A549 (cell line): Measurements from ENCODE around the gene ZNF331. TPM values are rescaled to one million over a fixed set of nuclear protein-coding genes. Genes with fewer than 3 reads are reported as not detected.
"Not testable (repeated sequence)": the region's sequence is repeated elsewhere in the genome, so short reads cannot be mapped to it uniquely, and the experiment has no call there.

Experiments
- ATAC-seq, 2 experiments: fragments of 200-7000 bp in 1 of 2; fragments of >200 bp in 1 of 2; cut with Nextera tagmentation in 1 of 2; cut with Tn5 transposase in 1 of 2; 3 replicates each; pipeline versions ENCODE4 v1.8.0 to v1.9.1; 2018 to 2020; ENCODE audit warnings: mild to moderate bottlenecking in 1 of 2, moderate library complexity in 1 of 2
- CTCF ChIA-PET: fragments of 300-600 bp; sonication (Branson Sonifier 250); formaldehyde crosslinking; extraction: SDS; loops from one replicate; lab custom pipeline; 2021; ENCODE audit warnings: antibody characterized with exemption, inconsistent platforms; lab: Yijun Ruan, JAX
- POLR2A ChIA-PET: fragments of 350-600 bp; formaldehyde crosslinking; extraction: SDS; loops from one replicate; lab custom pipeline; 2021; ENCODE audit warnings: antibody characterized with exemption, inconsistent platforms; lab: Yijun Ruan, JAX
- DNase-seq, 2 experiments: peaks; one replicate each; pipeline versions ENCODE4 v3.0.0 to v3.0.0-alpha.2; 2011 to 2016; ENCODE audit warnings: low read depth in 1 of 2, low spot score in 1 of 2
- FAIRE-seq: peaks from 2 replicates; lab custom pipeline; 2011; peaks lifted over from hg19 to GRCh38; lab: Jason Lieb, UNC
- H3K27ac ChIP-seq, 2 experiments: fragments of >200 bp; sonication (Bioruptor Twin); formaldehyde crosslinking; 3 replicates each; pipeline ENCODE4 v1.5.1; 2016 to 2017
- H3K4me1 ChIP-seq: fragments of >200 bp; sonication (Bioruptor Twin); formaldehyde crosslinking; 3 replicates; pipeline ENCODE4 v1.6.1; 2016
- H3K4me2 ChIP-seq: fragments of >200 bp; sonication (Bioruptor Twin); formaldehyde crosslinking; 3 replicates; pipeline ENCODE4 v1.6.1; 2016
- H3K4me3 ChIP-seq: fragments of >200 bp; sonication (Bioruptor Twin); formaldehyde crosslinking; 3 replicates; pipeline ENCODE4 v1.5.1; 2016
- H3K9me3 ChIP-seq: fragments of >200 bp; sonication (Bioruptor Twin); formaldehyde crosslinking; 3 replicates; pipeline ENCODE4 v1.6.1; 2016
- ATOH8 ChIP-seq: fragments of 250-450 bp; sonication (Bioruptor Pico); IDR thresholded peaks from 2 replicates; pipeline ENCODE4 v1.5.0; 2020; ENCODE audit warnings: low read depth, mild to moderate bottlenecking, moderate library complexity
- BHLHE40 ChIP-seq: IDR thresholded peaks from 2 replicates; pipeline ENCODE4 v1.6.1; 2012; ENCODE audit warnings: low read depth, low read length, inconsistent platforms
- E2F6 ChIP-seq: IDR thresholded peaks from 2 replicates; pipeline ENCODE4 v1.6.1; 2012; ENCODE audit warnings: low read depth, borderline replicate concordance
- EHF ChIP-seq: fragments of 250-450 bp; sonication (Bioruptor Pico); IDR thresholded peaks from 2 replicates; pipeline ENCODE4 v1.5.0; 2020; ENCODE audit warnings: mild to moderate bottlenecking
- FOSL2 ChIP-seq, 2 experiments: fragments of 450-650 bp in 1 of 2; fragments of >200 bp in 1 of 2; sonication (Bioruptor Twin) in 1 of 2; formaldehyde crosslinking; IDR thresholded peaks; 2 replicates each; pipeline versions ENCODE4 v1.5.0 to v1.6.1; 2016 to 2020; ENCODE audit warnings: mild to moderate bottlenecking in 1 of 2, moderate library complexity in 1 of 2
- FOXS1 ChIP-seq: fragments of 250-450 bp; sonication (Bioruptor Pico); IDR thresholded peaks from 2 replicates; pipeline ENCODE4 v1.5.0; 2020; ENCODE audit warnings: mild to moderate bottlenecking, moderate library complexity
- HES2 ChIP-seq: fragments of >200 bp; sonication (Bioruptor Twin); formaldehyde crosslinking; IDR thresholded peaks from 2 replicates; pipeline ENCODE4 v1.6.1; 2016
- HOXB13 ChIP-seq: fragments of 250-450 bp; sonication (Bioruptor Pico); IDR thresholded peaks from 2 replicates; pipeline ENCODE4 v1.5.0; 2020; ENCODE audit warnings: low read depth, mild to moderate bottlenecking, moderate library complexity
- HOXB5 ChIP-seq: fragments of 250-450 bp; sonication (Bioruptor Pico); IDR thresholded peaks from 2 replicates; pipeline ENCODE4 v1.5.0; 2020; ENCODE audit warnings: mild to moderate bottlenecking, moderate library complexity
- JUN ChIP-seq, 2 experiments: fragments of >200 bp; sonication (Bioruptor Twin); formaldehyde crosslinking; IDR thresholded peaks; 2 replicates in 1 of 2; 3 replicates in 1 of 2; pipeline ENCODE4 v1.6.1; 2016 to 2017
- MAX ChIP-seq: IDR thresholded peaks from 2 replicates; pipeline ENCODE4 v1.6.1; 2012
- MYC ChIP-seq: IDR thresholded peaks from 2 replicates; pipeline ENCODE4 v1.6.1; 2012; ENCODE audit warnings: mild to moderate bottlenecking, inconsistent platforms, low read length, improper control_type of control experiment, borderline replicate concordance
- NPAS2 ChIP-seq: fragments of 250-450 bp; sonication (Bioruptor Pico); IDR thresholded peaks from 2 replicates; pipeline ENCODE4 v1.8.0; 2022; ENCODE audit warnings: mild to moderate bottlenecking, moderate library complexity, borderline replicate concordance
- PBX3 ChIP-seq: IDR thresholded peaks from 2 replicates; pipeline ENCODE4 v1.6.1; 2012
- POLR2A ChIP-seq: IDR thresholded peaks from 2 replicates; pipeline ENCODE4 v1.6.1; 2012; ENCODE audit warnings: mild to moderate bottlenecking, low read length
- TP53 ChIP-seq: fragments of 250-450 bp; sonication (Bioruptor Pico); IDR thresholded peaks from 2 replicates; pipeline ENCODE4 v1.5.0; 2021; ENCODE audit warnings: mild to moderate bottlenecking, moderate library complexity
- USF2 ChIP-seq: fragments of 450-650 bp; IDR thresholded peaks from 2 replicates; pipeline ENCODE4 v1.6.1; 2014; ENCODE audit warnings: antibody characterized with exemption
- WGBS: methylation state at CpG from one replicate; pipeline ENCODE4 v1.1.6; 2017; ENCODE audit errors: missing lambda C conversion rate; 5-methylcytosine and 5-hydroxymethylcytosine counted together
- polyA minus RNA-seq: library from RNA; depleted of rRNA, polyadenylated mRNA; stranded (reverse); fragments of >200 nt; gene quantifications from 2 replicates; pipeline ENCODE4 v1.2.3, GENCODE V29; 2011; rRNA and poly(A)+ RNA removed
- polyA plus RNA-seq, 4 experiments: library from polyadenylated mRNA; depleted of rRNA in 3 of 4; stranded (reverse); fragments of >200 nt; fragmentation: RNase III in 1 of 4; extraction: RNeasy Plus Mini Kit Qiagen cat#74134 plus additional on column Dnase treatment in 1 of 4; gene quantifications; 2 replicates in 3 of 4; 3 replicates in 1 of 4; pipeline ENCODE4 v1.2.3, GENCODE V29; 2011 to 2017

The ZNF331 gene
- polyA plus RNA-seq (2011; rRNA removed): 18.1 and 19.2 TPM in 2 replicates
- 17.2 and 20.1 TPM in 2 replicates for polyA plus RNA-seq (2012; cell fraction: cytosol; rRNA removed)
- 75.8 and 108 TPM in 2 replicates for polyA plus RNA-seq (2012; cell fraction: nucleus; rRNA removed)
- 14.5 to 16.3 TPM (median 16.0 TPM) in 3 replicates for polyA plus RNA-seq (2017; fragmentation: RNase III; extraction: RNeasy Plus Mini Kit Qiagen cat#74134 plus additional on column Dnase treatment)
- polyA minus RNA-seq: 17.1 and 20.7 TPM in 2 replicates

GRCh38 chr19:53537521-53538377, at the start of gene ZNF331:
TSS of gene ZNF331 (plus strand) at chr19:53538145. CDS start at chr19:53569377, 31,232 bp downstream.
- DNase-seq: peak; percentile 60 to 86

GRCh38 chr19:53492153-53492552, 45.8 kb upstream of the ZNF331 start:
- POLR2A ChIA-PET: no interaction called here
- Histone ChIP-seq H3K4me1 (no peaks in the 10 kb centered on the region), H3K27ac (no peak overlapping the region), H3K4me2 (no peak overlapping the region), H3K4me3 (no peak overlapping the region), H3K9me3 (peaks cover 66% of the 10 kb centered on the region)
- ATAC-seq (no peak), DNase-seq (no peak), FAIRE-seq (no peak)
- 16% methylated on average over 5 of the region's 5 CpGs for WGBS
- CTCF ChIA-PET: no interaction called here
- TF ChIP-seq MAX (no peak), JUN (IDR thresholded peaks at IDR 0.05) (no peak), BHLHE40 (no peak), POLR2A (no peak), EHF (no peak), PBX3 (no peak)

More at GRCh38 chr19:53537521-53538377, at the start of gene ZNF331:
- Histone ChIP-seq H3K9me3 (peaks cover 24% of the 10 kb centered on the region), H3K27ac (peak within 1 kb of the TSS; percentile 68 to 87), H3K4me2 (peak within 1 kb of the TSS; percentile 69), H3K4me3 (peak within 1 kb of the TSS; percentile 56), H3K4me1 (0 out of 3 replicates have a peak, but pooled peaks cover 3% of the 10 kb centered on the region)
- CTCF ChIA-PET: no interaction called here
- 68% methylated on average over 66 of the region's 81 CpGs for WGBS
- no peak for FAIRE-seq
- peak; percentile 84 to 88 for ATAC-seq
- POLR2A ChIA-PET: interaction anchor here (1.6 kb wide), 1 partner anchor 17 kb away, joined by 4 read pairs; no protein-coding TSS in a partner anchor
- TF ChIP-seq HES2 (no peak), ATOH8 (CRISPR knock-in tag) (peak; percentile 14; the same call in 1 of the 2 replicates), HOXB13 (CRISPR knock-in tag) (peak; percentile 36; the same call in 1 of the 2 replicates), MAX (peak; percentile 98), E2F6 (peak; percentile 65), FOXS1 (no peak), FOSL2 (IDR thresholded peaks at IDR 0.05) (no peak), FOSL2 (CRISPR knock-in tag; IDR thresholded peaks at IDR 0.05) (peak; percentile 50; the same call in 1 of the 2 replicates), POLR2A (peak; percentile 50), EHF (no peak), TP53 (peak; percentile 30; the same call in 1 of the 2 replicates), MYC (peak; percentile 90), BHLHE40 (0 out of 2 replicates have a peak, but pooled peaks have one; percentile 7), USF2 (peak; percentile 73), HOXB5 (CRISPR knock-in tag) (peak; percentile 41; the same call in 1 of the 2 replicates), JUN (IDR thresholded peaks at IDR 0.05) (peak in 1 of 2 experiments; percentile 62; a peak in 2 of 5 replicates), NPAS2 (CRISPR knock-in tag) (peak; percentile 83; the same call in 1 of the 2 replicates)
- TF ChIP-seq, all 56 proteins: peak for 13

- POLR2A ChIA-PET, H3K4me1 ChIP-seq, FAIRE-seq, H3K4me2 ChIP-seq, CTCF ChIA-PET, DNase-seq, H3K27ac ChIP-seq, H3K4me3 ChIP-seq: not testable (repeated sequence)
- H3K9me3 ChIP-seq: peaks cover 53% of the 10 kb centered on the region
- peak; percentile 24 to 35; a peak in 3 of 6 replicates for ATAC-seq
- WGBS: 28% methylated on average over 11 of the region's 11 CpGs
Measured at GRCh38 chr19:53497311-53498023, 40.5 kb upstream of the ZNF331 start.

GRCh38 chr19:53498024-53498395, 39.9 kb upstream of the ZNF331 start:
- H3K4me3 ChIP-seq, ATAC-seq, H3K27ac ChIP-seq, FAIRE-seq, POLR2A ChIA-PET, H3K4me2 ChIP-seq, DNase-seq, H3K4me1 ChIP-seq, CTCF ChIA-PET: not testable (repeated sequence)
- 43% methylated on average over 4 of the region's 4 CpGs for WGBS
- peaks cover 51% of the 10 kb centered on the region for H3K9me3 ChIP-seq

GRCh38 chr19:53503151-53503550, 34.8 kb upstream of the ZNF331 start:
- DNase-seq, CTCF ChIA-PET, H3K4me1 ChIP-seq, H3K27ac ChIP-seq, POLR2A ChIA-PET, H3K4me3 ChIP-seq, H3K4me2 ChIP-seq, ATAC-seq: not testable (repeated sequence)
- H3K9me3 ChIP-seq: peaks cover 52% of the 10 kb centered on the region; the same call in 2 of the 3 replicates
- FAIRE-seq: peak; percentile 18
- 40% methylated on average over 7 of the region's 7 CpGs for WGBS
